ENCODE measurements around the gene DNAJC1. TPM values are rescaled to one million over a fixed set of nuclear protein-coding genes. Genes with fewer than 3 reads are reported as not detected.
"Not testable (repeated sequence)": the region's sequence is repeated elsewhere in the genome, so short reads cannot be mapped to it uniquely, and the experiment has no call there.

The DNAJC1 gene
- total RNA-seq, 2 donors from 2014 or later = 22.2 to 27.8 TPM

DNA sequence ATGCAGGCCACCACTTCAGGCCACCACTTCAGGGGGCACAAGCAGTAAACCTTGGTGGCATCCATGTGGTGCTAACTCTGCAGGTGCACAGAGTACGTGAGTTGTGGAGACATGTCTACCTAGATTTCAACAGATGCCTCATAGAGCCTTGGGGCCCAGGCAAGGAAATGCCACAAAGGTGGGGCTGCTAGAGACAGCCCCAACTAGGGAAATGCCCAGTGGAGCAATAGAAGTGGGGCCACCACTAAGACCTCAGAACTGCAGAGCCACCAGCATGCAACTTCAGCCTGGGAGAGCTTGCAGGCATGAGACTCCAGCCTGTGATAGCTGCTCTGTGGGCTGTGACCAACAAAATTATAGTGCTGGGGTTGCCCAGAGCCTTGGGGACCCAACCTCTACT, 107.6 kb downstream of the DNAJC1 start:
- H3K27ac Mint-ChIP-seq = no peak overlapping the region
- peaks cover 20 to 37% of the 10 kb centered on the region in 2 donors for H3K9me3 Mint-ChIP-seq
- H3K36me3 Mint-ChIP-seq = peaks cover 26 to 33% of the 10 kb centered on the region in 2 donors
- ATAC-seq (no peak), DNase-seq (ENCODE audit: low spot score in 2 of 2) (no peak)

DNA sequence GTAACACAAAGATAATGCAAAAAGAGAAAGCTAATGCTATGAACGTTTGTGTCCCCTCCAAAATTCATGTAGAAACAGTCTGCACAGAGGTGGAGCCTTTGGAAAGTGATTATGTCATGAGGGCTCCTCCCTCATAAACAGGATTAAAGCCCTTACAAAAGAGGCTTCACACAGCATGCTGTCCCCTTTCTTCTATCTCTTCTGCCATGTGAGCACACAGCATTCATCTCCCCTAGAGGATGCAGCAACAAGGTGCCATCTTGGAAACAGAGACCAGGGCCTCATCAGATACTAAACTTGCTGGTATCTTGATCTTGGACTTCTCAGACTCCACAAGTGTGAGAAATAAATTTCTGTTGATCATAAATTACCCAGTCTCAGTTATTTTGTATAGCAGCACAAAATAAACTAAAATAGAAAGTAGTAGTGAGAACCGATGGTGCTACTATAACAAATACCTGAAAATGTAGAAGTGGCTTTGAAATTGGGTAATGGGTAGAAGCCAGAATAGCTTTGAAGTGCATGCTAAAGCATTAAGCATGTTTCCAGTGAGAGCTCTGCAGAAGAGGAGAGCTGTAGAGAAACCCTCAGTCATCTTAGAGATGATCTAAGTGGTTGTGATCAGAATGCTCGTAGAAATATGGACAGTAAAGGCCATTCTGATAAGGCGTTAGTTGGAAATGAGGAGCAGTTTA, 108.7 kb downstream of the DNAJC1 start:
- H3K27ac Mint-ChIP-seq = peak overlapping the region in 1 of 2 donors; percentile 9
- H3K36me3 Mint-ChIP-seq = peaks cover 26 to 34% of the 10 kb centered on the region in 2 donors
- H3K9me3 Mint-ChIP-seq = peaks cover 20 to 37% of the 10 kb centered on the region in 2 donors
- no peak for ATAC-seq
- no peak for DNase-seq (ENCODE audit: low spot score in 2 of 2)

DNA sequence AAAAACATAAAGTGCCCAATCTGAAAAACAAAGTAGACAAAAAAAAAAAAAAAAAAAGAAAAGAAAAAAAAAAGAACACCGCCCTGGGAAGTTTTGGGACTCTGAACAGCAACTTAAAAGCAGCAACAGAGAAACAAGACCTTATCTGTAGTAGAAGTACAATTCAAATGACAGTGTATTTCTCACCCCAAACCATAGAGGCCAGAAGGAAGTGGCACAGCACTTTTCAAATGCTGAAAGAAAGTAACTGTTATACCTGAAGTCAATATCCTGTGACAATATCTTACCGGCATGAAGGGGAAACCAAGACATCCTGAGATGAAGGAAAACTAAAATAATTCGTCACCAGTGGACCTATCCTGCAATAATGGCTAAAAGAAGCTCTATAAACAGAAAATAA, 112.1 kb downstream of the DNAJC1 start:
- DNase-seq (ENCODE audit: low spot score in 2 of 2) (no peak), ATAC-seq (peak in 1 of 2 donors; percentile 36)
- H3K27ac Mint-ChIP-seq = no peak overlapping the region
- peaks cover 20 to 37% of the 10 kb centered on the region in 2 donors for H3K9me3 Mint-ChIP-seq
- H3K36me3 Mint-ChIP-seq = peaks cover 36 to 39% of the 10 kb centered on the region in 2 donors

DNA sequence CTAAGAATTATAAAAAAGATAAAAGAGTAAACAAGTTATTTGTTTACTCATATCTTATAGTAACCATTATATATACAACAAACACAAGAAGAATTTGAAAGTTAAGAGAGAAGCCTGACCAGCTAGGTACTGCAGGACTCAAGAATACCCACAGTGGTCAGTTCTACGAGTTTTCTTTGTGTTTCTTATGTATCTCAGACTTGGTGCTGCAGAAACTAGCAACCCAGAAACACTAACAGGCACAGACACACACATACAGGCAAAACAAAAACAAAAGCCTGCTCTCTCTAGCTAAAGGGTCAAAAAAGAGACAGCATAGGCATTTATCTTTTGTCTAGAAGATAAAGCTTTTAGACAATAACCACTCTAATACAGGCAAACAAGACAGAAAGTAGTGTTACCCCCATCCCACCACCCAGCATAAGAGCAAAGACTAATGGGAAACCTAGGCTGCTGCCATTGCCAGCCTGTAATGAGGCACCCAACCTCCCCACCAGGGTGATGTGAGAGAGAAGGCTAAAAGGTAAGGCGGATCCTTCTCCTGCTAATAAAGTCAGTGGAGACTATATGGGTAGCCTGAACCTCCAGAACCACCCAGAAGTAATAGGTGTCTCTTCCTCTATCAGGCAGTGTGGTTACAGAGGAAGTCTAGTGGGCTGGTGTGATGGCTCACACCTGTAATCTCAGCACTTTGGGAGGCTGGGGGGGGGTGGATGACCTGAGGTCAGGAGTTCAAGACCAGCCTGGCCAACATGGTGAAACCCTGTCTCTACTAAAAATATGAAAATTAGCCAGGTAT, 113.9 kb downstream of the DNAJC1 start:
- H3K27ac Mint-ChIP-seq = no peak overlapping the region
- DNase-seq (ENCODE audit: low spot score in 2 of 2) = no peak
- peaks cover 27 to 38% of the 10 kb centered on the region in 2 donors for H3K9me3 Mint-ChIP-seq
- H3K36me3 Mint-ChIP-seq = peaks cover 46% of the 10 kb centered on the region in 2 donors
- no peak for ATAC-seq

DNA sequence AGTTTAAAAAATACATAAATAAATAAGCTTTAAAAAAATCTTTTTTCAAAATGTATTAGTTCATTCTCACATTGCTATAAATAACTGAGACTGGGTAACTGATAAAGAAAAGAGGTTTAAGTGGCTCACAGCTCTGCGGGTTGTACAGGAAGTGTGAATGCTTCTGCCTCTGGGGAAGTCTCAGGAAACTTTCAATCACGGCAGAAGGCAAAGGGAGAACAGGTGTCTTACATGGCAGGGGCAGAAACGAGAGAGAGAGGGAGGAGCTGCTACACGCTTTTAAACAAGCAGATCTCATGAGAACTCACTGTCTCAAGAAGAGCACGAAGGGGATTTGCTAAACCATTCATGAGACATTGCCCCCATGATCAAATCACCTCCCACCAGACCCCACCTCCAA, 114.6 kb downstream of the DNAJC1 start:
- H3K9me3 Mint-ChIP-seq = peaks cover 22 to 34% of the 10 kb centered on the region in 2 donors
- ATAC-seq (peak; percentile 49 to 79), DNase-seq (ENCODE audit: low spot score in 2 of 2) (no peak)
- H3K27ac Mint-ChIP-seq = peak overlapping the region in 1 of 2 donors; percentile 63
- H3K36me3 Mint-ChIP-seq = peaks cover 39 to 40% of the 10 kb centered on the region in 2 donors

DNA sequence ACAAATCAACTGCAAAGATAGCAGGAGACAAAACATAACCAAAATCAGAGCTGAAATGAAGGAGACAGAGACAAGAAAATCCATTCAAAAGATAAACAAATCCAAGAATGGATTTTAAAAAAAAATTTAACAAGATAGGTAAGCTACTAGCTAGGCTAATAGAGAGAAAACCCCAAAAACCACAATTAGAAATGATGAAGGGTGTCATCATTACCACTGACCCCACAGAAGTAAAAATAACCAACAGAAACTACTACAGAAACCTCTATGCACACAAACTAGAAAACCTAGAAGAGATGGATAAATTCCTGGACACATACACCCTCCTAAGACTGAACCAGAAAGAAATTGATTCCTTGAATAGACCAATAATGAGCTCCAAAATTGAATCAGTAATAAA, 117.6 kb downstream of the DNAJC1 start:
- no peak for ATAC-seq
- Mint-ChIP-seq H3K36me3 (peaks cover 32 to 33% of the 10 kb centered on the region in 2 donors), H3K27ac (no peak overlapping the region), H3K9me3 (peaks cover 12% of the 10 kb centered on the region in 2 donors)
- DNase-seq (ENCODE audit: low spot score in 2 of 2) = no peak

DNA sequence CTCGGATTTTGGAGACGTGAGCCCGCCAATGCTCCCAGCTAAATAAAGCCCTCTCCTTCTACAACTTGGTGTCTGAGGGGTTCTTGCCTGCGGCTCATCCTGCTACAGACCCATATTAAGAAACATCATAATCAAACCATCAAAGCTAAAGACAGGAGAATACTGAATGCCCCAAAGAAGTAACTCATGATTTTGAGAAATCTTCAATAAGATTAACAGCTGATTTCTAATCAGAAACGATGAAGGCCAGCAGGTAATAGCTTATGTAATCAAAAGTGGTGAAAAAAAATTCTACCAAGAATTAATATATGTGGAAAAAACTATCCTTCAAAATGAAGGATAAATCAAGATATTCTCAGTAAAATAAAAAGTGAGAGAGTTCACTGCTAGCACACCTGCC, 130.3 kb downstream of the DNAJC1 start:
- ATAC-seq = no peak
- Mint-ChIP-seq H3K27ac (peak overlapping the region in 1 of 2 donors; percentile 60), H3K9me3 (peaks cover 12% of the 10 kb centered on the region in 2 donors), H3K36me3 (peaks cover 20 to 31% of the 10 kb centered on the region in 2 donors)
- DNase-seq (ENCODE audit: low spot score in 2 of 2) = no peak

DNA sequence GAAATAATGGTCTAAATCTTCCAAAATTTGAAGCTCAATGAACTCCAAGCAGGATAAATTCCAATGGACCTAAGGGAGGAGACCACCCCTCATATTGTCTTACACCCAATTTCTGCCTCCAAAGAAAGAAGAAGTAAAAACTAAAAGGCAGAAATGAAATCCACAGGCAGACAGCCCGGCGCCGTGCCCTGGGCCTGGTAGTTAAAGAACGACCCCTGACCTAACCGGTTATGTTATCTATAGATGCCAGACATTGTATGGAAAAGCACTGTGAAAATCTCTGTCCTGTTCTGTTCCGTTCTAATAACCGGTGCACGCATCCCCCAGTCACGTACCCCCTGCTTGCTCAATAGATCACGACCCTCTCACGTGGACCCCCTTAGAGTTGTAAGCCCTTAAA, 130.8 kb downstream of the DNAJC1 start:
- Mint-ChIP-seq H3K36me3 (peaks cover 20 to 31% of the 10 kb centered on the region in 2 donors), H3K27ac (peak overlapping the region in 1 of 2 donors; percentile 60), H3K9me3 (peaks cover 12% of the 10 kb centered on the region in 2 donors)
- DNase-seq (ENCODE audit: low spot score in 2 of 2); ATAC-seq: not testable (repeated sequence)

DNA sequence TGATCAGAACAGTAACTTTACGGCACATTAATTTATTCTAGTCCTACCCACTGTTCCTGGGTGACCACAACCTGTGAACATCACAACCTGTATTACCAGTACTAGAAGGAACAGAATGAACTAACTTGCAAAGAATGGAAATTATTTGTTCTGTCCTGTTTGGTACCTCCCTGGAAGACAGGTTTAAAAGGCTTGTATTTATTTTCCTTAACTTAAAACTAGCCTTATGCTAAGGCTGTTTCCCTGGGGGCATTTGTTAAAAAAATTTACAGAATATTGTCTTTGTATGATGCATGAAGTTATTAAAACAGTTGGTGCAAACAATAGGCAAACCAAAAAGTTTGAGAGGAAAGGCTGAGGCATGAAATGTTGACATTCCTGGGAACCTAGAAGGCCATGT, 132.7 kb downstream of the DNAJC1 start:
- Mint-ChIP-seq H3K27ac (no peak overlapping the region), H3K9me3 (peaks cover 12 to 18% of the 10 kb centered on the region in 2 donors), H3K36me3 (peaks cover 20 to 39% of the 10 kb centered on the region in 2 donors)
- no peak for DNase-seq (ENCODE audit: low spot score in 2 of 2)
- ATAC-seq = no peak

DNA sequence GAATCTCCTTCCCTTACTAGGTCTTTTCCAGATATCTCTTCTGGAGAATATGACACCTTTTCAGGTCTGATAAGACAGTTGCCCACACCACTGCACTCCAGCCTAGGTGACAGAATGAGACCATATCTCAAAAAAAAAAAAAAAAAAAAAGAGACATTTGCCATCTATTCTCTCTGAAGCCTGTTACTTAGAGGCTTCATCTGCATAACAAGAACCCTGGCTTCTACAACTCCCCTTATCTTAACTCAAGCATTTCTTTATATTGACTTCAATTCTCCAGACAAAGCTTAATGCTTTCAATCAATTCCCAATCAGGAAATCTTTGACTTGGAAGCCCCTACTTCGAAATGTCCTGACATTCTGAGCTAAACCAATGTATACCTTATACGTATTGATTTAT, 134.4 kb downstream of the DNAJC1 start:
- DNase-seq (ENCODE audit: low spot score in 2 of 2); ATAC-seq; H3K27ac Mint-ChIP-seq: not testable (repeated sequence)
- Mint-ChIP-seq H3K36me3 (peaks cover 17 to 35% of the 10 kb centered on the region in 2 donors), H3K9me3 (peaks cover 10 to 18% of the 10 kb centered on the region in 2 donors)

DNA sequence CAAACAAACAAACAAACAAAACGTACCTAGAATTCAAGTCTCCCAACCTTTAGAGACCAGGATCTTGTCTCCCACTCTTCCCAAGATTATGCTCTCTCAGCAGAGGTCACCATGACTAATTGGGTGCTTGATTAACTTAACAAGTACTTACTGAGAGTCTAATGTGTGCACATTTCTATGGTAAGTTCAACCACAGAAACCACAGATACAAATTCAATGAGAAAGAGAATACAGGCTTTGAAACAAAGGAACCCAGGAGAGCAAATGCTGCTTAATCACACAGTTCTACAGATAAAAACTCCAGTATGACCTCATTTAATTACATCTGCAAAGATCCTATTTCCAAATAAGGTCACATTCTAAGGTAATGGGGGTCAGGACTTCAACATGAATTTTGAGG, 142.8 kb downstream of the DNAJC1 start:
- H3K27ac Mint-ChIP-seq = no peak overlapping the region
- ATAC-seq = peak; percentile 46 to 48
- DNase-seq (ENCODE audit: low spot score in 2 of 2) = no peak
- H3K36me3 Mint-ChIP-seq = peaks cover 4 to 26% of the 10 kb centered on the region in 2 donors
- peaks cover 4% of the 10 kb centered on the region in 2 donors for H3K9me3 Mint-ChIP-seq

DNA sequence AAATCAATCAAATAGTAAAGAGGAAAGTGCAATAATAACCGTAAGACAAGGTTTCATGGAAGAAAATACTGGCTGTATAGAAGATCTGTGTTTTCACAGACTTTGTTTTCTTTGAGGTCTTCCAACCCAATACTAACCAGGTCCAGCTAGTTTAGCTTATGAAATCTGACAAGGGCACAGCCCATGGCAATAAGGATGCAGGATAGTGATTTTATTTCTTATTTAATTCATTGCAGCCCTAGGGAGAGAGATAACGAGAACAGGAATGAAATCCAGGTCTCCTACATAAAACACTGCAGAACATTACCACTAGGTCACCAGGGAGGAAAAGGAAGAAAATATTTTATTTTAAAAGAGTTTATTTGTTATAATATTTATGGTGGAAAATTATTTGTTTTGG, 145.1 kb downstream of the DNAJC1 start:
- H3K36me3 Mint-ChIP-seq = peaks cover 4 to 26% of the 10 kb centered on the region in 2 donors
- H3K27ac Mint-ChIP-seq = no peak overlapping the region
- ATAC-seq = no peak
- no peak for DNase-seq (ENCODE audit: low spot score in 2 of 2)
- peaks cover 4% of the 10 kb centered on the region in 2 donors for H3K9me3 Mint-ChIP-seq

DNA sequence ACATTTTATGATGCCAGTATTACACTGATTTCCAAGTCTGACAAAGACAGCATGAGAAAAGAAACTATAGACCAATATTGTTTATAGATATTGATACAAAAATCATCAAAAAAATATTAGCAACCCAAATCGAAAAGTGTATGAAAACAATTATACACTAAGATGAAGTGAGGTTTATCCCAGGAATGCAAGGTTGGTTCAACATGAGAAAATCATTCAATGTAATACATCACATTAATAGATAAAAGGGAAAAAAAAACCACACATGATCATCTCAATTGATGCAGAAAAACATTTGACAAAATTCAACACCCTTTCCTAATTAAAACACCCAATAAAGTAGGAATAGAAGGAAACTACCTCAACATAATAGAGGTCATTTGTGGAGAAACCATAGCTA, 153.9 kb downstream of the DNAJC1 start:
- DNase-seq (ENCODE audit: low spot score in 2 of 2) (no peak), ATAC-seq (no peak)
- Mint-ChIP-seq H3K27ac (no peak overlapping the region), H3K36me3 (peaks cover 24 to 45% of the 10 kb centered on the region in 2 donors), H3K9me3 (peaks cover 10 to 14% of the 10 kb centered on the region in 2 donors)

DNA sequence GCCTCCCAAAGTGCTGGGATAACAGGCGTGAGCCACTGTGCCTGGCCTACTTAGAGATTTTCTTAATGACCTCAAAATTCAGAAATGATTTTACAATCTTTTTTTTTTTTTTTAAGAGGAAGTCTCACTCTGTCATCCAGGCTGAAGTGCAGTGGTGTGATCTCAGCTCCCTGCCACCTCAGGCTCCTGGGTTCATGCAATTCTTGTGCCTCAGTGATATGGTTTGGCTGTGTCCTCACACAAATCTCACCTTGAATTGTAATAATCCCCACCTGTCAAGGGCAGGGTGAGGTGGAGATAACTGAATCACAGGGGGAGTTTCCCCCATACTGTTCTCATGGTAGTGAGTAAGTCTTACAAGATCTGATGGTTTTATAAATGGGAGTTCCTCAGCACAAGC, 159.9 kb downstream of the DNAJC1 start:
- Mint-ChIP-seq H3K27ac (no peak overlapping the region), H3K9me3 (peaks cover 11 to 17% of the 10 kb centered on the region in 2 donors), H3K36me3 (peaks cover 14 to 27% of the 10 kb centered on the region in 2 donors)
- ATAC-seq (peak in 1 of 2 donors; percentile 55), DNase-seq (ENCODE audit: low spot score in 2 of 2) (no peak)

DNA sequence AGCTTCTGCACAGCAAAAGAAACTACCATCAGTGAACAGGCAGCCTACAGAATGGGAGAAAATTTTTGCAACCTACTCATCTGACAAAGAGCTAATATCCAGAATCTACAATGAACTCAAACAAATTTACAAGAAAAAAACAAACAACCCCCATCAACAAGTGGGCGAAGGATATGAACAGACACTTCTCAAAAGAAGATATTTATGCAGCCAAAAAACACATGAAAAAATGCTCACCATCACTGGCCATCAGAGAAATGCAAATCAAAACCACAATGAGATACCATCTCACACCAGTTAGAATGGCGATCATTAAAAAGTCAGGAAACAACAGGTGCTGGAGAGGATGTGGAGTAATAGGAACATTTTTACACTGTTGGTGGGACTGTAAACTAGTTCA, 162.3 kb downstream of the DNAJC1 start:
- not testable (repeated sequence) for ATAC-seq; DNase-seq (ENCODE audit: low spot score in 2 of 2); H3K27ac Mint-ChIP-seq
- peaks cover 26 to 30% of the 10 kb centered on the region in 2 donors for H3K36me3 Mint-ChIP-seq
- H3K9me3 Mint-ChIP-seq = peaks cover 6 to 17% of the 10 kb centered on the region in 2 donors

DNA sequence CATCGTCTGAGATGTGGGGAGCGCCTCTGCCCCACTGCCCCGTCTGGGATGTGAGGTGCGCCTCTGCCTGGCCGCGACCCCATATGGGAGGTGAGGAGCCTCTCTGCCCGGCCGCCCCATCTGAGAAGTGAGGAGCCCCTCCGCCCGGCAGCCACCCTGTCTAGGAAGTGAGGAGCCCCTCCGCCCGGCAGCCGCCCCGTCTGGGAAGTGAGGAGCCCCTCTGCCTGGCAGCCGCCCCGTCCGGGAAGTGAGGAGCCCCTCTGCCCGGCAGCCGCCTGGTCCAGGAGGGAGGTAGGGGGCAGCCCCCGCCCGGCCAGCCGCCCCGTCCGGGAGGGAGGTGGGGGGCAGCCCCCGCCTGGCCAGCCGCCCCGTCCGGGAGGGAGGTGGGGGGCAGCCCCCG, 166.0 kb downstream of the DNAJC1 start:
- peaks cover 15 to 26% of the 10 kb centered on the region in 2 donors for H3K9me3 Mint-ChIP-seq

DNA sequence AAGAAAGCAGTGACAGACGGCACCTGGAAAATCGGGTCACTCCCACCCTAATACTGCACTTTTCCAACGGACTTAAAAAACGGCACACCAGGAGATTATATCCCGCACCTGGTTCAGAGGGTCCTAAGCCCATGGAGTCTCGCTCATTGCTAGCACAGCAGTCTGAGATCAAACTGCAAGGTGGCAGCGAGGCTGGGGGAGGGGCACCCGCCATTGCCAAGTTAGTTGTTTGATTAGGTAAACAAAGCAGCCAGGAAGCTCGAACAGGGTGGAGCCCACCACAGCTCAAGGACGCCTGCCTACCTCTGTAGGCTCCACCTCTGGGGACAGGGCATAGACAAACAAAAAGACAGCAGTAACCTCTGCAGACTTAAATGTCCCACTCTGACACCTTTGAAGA, 169.0 kb downstream of the DNAJC1 start:
- not testable (repeated sequence) for DNase-seq (ENCODE audit: low spot score in 2 of 2); ATAC-seq; H3K27ac Mint-ChIP-seq
- H3K36me3 Mint-ChIP-seq = peaks cover 68 to 73% of the 10 kb centered on the region in 2 donors
- peaks cover 33 to 34% of the 10 kb centered on the region in 2 donors for H3K9me3 Mint-ChIP-seq

More for the DNA sequence above, 166.0 kb downstream of the DNAJC1 start:
- ATAC-seq; DNase-seq (ENCODE audit: low spot score in 2 of 2); H3K27ac Mint-ChIP-seq: not testable (repeated sequence)
- peaks cover 47 to 61% of the 10 kb centered on the region in 2 donors for H3K36me3 Mint-ChIP-seq
